Cerebellar nuclear complex (tissue), 1 donor: ENCODE measurements around the gene FKBP1B.
"Not testable (repeated sequence)": the region's sequence is repeated elsewhere in the genome, so short reads cannot be mapped to it uniquely, and the experiment has no call there.

ENCODE experiments used
- DNase-seq, 2 experiments: peaks; one replicate each; lab custom pipeline; 2025; lab: John Stamatoyannopoulos, UW

FKBP1B gene

GRCh38 chr2:24102677-24103076 is 53.1 kb downstream of the FKBP1B start:
- no peak for DNase-seq

GRCh38 chr2:24104110-24104650 is 54.6 kb downstream of the FKBP1B start:
- DNase-seq: no peak

GRCh38 chr2:24104906-24105305 is 55.4 kb downstream of the FKBP1B start:
- no peak for DNase-seq

- no peak for DNase-seq
Observed at GRCh38 chr2:24105816-24106215, 56.3 kb downstream of the FKBP1B start.

- no peak for DNase-seq
Observed at GRCh38 chr2:24106786-24107185, 57.2 kb downstream of the FKBP1B start.

GRCh38 chr2:24107336-24107735 is 57.8 kb downstream of the FKBP1B start:
- DNase-seq: no peak

DNA sequence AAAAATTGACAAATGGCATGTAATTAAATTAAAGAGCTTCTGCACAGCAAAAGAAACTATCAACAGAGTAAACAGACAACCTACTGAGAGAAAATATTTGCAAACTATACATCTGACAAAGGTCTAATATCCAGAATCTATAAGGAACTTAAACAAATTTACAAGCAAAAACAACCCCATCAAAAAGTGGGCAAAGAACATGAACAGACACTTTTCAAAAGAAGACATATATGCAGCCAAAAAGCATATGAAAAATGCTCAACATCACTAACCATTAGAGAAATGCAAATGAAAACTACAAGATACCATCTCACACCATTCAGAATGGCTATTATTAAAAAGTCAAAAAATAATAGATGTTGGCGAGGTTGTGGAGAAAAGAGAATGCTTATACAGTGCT is 59.9 kb downstream of the FKBP1B start:
- not testable (repeated sequence) for DNase-seq

- no peak for DNase-seq
Observed at GRCh38 chr2:24110660-24111303, 61.2 kb downstream of the FKBP1B start.

GRCh38 chr2:24111407-24111901 is 61.9 kb downstream of the FKBP1B start:
- no peak for DNase-seq
